NCI-H82 (cell line): ENCODE measurements around the gene STRAP.
A peak's percentile ranks its signal among the peaks of the same experiment; 100 is the strongest.
"Not testable (repeated sequence)": the region's sequence is repeated elsewhere in the genome, so short reads cannot be mapped to it uniquely, and the experiment has no call there.

Experiments used
- DNase-seq: peaks from one replicate; lab custom pipeline; 2025; lab: John Stamatoyannopoulos, UW

STRAP gene

DNA sequence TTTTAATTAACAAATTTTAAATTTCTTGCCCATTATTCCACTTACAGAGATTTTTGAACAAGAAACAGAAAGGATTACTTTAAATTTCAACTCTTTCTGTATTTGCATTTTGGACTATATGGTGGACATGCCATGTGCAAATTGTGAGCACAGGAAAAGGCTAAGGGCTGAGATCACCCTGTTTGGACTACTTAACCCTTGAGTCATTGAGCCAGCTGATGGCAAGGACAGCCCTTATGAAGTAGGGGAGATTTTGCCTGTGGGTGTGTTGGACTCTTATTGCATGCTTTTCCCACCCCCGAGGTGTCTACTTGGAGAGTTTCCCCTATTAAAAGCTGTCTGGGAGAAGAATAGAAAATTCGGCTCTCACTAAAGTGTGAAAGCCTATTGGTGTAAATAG, 46.2 kb downstream of the STRAP start:
- no peak for DNase-seq

DNA sequence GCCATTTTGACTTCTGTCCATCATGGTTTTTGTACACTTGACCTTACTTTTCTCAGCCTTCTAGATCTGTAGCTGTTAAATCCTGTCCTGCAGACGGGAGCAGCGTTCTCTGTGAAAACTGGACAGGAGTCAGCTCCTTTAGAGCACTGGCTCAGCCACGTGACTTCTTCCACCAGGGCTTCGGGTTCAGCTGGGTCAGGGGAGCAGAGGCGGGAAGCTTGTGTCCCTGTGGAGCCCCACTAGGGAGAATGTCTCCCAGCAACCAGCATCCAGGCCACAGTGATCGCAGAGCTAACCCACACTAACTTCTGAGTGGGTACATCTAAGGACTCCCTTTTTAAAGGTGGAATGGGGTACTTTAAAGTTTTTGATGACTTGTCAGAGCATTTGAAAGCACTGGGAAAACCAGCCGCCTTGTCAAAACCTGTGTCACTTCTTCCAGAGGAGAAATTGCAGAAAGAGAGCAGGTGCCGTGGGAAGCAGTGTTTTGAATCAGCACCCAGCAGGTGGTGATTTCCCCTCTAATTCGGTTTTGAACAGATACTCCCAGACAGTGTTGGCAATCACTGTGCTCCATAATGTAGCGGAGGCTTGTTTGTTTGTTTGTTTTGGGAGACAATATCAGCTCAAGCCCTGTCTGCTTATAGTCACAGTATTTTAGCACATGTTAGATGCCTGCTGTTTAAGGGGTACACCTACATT, 46.8 kb downstream of the STRAP start:
- no peak for DNase-seq

DNA sequence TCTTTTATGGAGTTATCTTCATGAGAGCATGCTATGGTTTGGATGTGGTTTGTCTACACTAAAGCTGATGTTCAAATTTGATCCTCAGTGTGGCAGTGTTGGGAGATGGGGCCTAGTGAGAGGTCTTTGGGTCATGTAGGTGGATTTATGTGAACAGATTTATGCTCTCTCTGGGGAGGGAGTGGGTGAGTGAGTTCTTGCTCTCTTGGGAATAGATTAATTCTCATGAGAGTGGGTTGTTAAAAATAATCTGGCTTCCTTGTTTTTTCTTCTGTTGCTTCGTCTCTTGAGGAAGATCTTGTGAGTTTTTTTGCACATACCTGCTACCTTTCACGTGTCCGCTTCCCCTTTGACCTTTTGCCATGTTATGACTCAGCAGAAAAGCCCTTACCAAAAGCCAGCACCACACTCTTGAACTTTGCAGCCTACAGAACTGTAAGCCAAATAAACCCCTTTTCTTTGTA, 49.4 kb downstream of the STRAP start:
- peak; percentile 87 for DNase-seq

DNA sequence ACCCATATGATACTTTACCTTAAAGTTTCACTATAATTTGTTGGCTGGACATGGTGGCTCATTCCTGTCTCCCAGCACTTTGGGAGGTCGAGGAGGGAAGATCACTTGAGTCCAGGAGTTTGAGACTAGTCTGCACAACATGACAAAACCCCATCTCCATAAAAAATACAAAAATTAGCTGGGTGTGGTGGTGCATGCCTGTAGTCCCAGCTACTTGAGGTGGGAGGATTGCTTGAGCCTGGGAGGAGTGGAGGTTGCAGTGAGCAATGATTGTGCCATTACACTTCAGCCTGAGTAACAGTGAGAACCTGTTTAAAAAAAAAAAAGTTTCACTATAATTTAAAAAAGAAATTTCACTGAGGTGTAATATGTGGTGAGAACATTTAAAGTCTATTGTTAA, 50.1 kb downstream of the STRAP start:
- no peak for DNase-seq

DNA sequence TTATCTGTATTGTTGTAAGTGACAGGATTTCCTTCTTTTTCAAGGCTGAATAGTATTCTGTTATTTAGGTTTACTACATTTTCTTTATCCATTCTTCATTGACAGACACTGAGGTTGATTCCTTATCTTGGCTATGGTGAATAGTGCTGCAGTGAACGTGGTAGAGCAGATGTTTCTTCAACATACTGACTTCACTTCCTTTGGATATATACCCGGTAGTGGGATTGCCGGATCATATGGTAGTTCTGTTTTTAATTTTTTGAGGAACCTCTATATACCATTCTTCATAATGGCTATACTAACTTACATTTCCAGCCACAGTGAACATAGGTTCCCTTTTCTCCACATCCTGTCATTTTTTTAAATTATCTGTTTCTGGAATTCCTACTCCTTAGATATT, 50.8 kb downstream of the STRAP start:
- no peak for DNase-seq

DNA sequence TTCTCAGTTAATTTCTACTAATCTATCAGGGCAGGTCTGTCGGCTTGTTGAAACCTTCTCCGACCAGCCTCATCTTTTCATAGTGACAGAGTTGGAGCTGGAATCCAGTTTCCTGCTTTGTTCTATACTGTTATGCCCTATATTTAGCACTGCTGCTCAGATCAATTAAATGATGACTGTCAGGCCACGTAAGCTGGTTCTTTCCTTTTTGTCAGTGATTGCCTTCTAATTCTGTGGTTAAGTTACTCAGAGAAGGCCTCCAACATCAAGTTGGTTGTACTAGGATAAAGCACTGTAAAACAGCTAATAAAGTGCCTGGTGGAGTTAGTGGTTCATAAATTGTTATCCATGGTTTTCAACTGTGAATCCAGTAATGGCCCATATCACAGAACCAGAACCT, 51.6 kb downstream of the STRAP start:
- DNase-seq, result no peak

DNA sequence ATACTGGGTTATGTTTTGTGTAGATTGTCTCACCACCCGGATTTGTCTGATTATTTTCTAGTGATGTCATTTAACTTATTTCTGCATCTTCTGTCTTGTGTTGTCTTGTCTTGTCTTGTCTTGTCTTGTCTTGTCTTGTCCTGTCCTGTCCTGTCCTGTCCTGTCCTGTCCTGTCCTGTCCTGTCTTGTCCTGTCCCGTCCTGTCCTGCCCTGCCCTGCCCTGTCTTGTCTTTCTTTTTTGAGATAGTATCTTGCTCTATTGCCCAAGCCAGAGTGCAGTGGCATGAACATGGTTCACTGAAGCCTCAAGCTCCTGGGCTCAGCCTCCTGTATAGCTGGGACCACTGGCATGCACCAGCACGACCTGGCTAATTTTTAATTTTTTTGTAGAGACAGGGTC, 54.6 kb downstream of the STRAP start:
- DNase-seq, result no peak

DNA sequence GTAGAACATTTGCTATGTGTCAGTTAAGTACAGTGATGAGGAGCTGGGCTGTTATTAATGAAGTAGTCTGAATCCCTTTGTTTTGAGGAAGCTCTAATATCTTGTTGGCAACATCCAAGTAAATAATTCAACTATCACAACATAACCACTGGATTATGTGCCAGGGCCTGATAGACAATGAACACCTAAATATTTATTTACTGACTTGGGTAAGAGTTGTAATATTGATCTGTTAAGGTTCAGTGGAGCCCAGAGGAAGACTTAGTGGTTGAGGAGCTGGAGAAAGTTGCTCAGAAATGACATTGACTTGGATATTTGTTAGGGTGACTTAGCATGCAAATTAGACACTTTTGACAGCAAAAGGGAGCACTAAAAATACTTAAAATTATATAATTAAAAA, 55.7 kb downstream of the STRAP start:
- DNase-seq, result no peak

DNA sequence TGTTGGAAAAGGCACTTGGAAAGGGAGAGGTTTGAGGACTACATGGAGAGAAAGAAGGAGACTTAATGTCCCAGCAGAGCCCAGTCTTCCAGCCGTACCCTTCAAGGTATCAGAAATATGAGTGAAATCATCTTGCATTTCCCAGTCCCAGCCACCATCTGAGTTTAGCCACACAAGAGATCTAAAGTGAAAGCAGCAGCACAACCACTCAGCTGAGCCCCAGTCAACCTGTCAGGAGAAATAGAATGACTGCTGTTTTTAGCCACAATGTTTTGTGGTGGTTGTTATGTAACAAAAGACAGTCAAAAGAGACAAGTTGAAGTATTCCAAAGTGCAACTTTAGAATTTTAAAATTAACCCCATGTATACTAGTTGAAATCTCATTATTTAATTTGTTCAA, 56.9 kb downstream of the STRAP start:
- DNase-seq, result no peak

DNA sequence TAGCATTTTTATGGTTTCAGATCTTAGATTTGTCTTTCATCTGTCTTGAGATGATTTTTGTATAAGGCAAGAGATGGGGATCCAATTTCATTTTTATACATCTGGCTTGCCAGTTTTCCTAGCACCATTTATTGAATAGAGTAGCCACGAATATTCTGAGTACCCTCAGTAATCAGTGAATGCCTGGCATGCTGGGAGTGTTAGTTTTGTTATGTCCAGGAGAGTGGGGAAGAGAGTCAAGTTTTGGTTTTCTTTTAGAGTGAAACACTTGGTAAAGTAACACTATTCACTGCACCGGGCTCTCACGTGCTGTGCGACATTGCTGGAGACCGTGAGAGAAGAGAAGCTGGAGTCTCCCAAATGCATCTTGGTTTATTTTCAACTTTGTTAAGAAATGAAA, 60.3 kb downstream of the STRAP start:
- DNase-seq, result no peak

DNA sequence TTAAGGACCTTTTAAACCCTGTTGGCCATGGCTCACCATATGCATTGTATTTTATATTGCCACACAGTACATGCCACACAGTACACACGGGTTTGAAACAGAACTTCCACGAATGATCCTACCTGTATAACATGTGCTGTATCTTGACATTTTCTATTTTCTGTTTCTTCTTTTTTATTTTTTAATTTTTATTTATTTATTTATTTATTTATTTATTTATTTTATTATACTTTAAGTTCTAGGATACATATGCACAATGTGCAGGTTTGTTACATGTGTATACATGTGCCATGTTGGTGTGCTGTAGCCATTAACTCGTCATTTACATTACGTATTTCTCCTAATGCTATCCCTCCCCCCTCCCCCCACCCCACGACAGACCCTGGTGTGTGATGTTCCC, 61.3 kb downstream of the STRAP start:
- not testable (repeated sequence) for DNase-seq

DNA sequence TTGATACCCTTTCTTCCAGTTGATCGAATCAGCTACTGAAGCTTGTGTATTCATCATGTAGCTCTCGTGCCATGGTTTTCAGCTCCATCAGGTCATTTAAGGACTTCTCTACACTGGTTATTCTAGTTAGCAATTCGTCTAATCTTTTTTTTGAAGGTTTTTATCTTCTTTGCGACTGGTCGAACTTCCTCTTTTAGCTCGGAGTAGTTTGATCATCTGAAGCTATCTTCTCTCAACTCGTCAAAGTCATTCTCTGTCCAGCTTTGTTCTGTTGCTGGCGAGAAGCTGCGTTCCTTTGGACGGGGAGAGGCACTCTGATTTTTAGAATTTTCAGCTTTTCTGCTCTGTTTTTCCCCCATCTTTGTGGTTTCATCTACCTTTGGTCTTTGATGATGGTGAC, 66.3 kb downstream of the STRAP start:
- not testable (repeated sequence) for DNase-seq
